ENCODE measurements around the gene NCAPD3. TPM values are rescaled to one million over a fixed set of nuclear protein-coding genes. Genes with fewer than 3 reads are reported as not detected.

The NCAPD3 gene
- total and polyA plus RNA-seq, 2 donors from 2014 or later: 3.7 to 21.3 TPM

GRCh38 chr11:134266841-134267251 lies 43.1 kb upstream of the NCAPD3 start:
- Histone ChIP-seq H3K4me3 (ENCODE audit: low read length in 3 of 3) (no peak overlapping the region), H3K27me3 (ENCODE audit: control insufficient read depth, insufficient read depth, low read length) (no peaks in the 10 kb centered on the region), H3K9ac (ENCODE audit: low read length in 3 of 3) (no peak overlapping the region), H3K36me3 (ENCODE audit: control insufficient read depth in 2 of 3, insufficient read depth in 3 of 3, low read length in 3 of 3) (peaks cover 0 to 17% (median 11%) of the 10 kb centered on the region in 3 donors), H3K9me3 (ENCODE audit: control insufficient read depth in 2 of 3, insufficient read depth in 1 of 3, low read length in 3 of 3) (no peaks in the 10 kb centered on the region), H3K4me1 (ENCODE audit: control insufficient read depth in 2 of 3, insufficient read depth in 2 of 3, low read depth in 1 of 3, low read length in 3 of 3) (no peaks in the 10 kb centered on the region), H3K27ac (ENCODE audit: low read depth in 2 of 2, low read length in 2 of 2) (no peak overlapping the region)
- no peak for DNase-seq
- no peak for FAIRE-seq
- TF ChIP-seq CTCF (IDR thresholded peaks at IDR 0.05; ENCODE audit: borderline replicate concordance, extremely low read depth, insufficient read depth): no peak
- intact Hi-C loops (cut with DNase I): no loop called here

GRCh38 chr11:134266440-134266839 lies 42.7 kb upstream of the NCAPD3 start:
- H3K4me1 ChIP-seq (ENCODE audit: control insufficient read depth in 2 of 3, insufficient read depth in 2 of 3, low read depth in 1 of 3, low read length in 3 of 3): no peaks in the 10 kb centered on the region
- H3K27ac ChIP-seq (ENCODE audit: low read depth in 2 of 2, low read length in 2 of 2): no peak overlapping the region
- TF ChIP-seq CTCF (IDR thresholded peaks at IDR 0.05; ENCODE audit: borderline replicate concordance, extremely low read depth, insufficient read depth): no peak
- H3K9ac ChIP-seq (ENCODE audit: low read length in 3 of 3): no peak overlapping the region
- FAIRE-seq (no peak), DNase-seq (no peak)
- peaks cover 0 to 19% (median 14%) of the 10 kb centered on the region in 3 donors for H3K36me3 ChIP-seq (ENCODE audit: control insufficient read depth in 2 of 3, insufficient read depth in 3 of 3, low read length in 3 of 3)
- intact Hi-C loops (cut with DNase I): no loop called here
- H3K4me3 ChIP-seq (ENCODE audit: low read length in 3 of 3): no peak overlapping the region
- no peaks in the 10 kb centered on the region for H3K9me3 ChIP-seq (ENCODE audit: control insufficient read depth in 2 of 3, insufficient read depth in 1 of 3, low read length in 3 of 3)
- no peaks in the 10 kb centered on the region for H3K27me3 ChIP-seq (ENCODE audit: control insufficient read depth, insufficient read depth, low read length)

DNA sequence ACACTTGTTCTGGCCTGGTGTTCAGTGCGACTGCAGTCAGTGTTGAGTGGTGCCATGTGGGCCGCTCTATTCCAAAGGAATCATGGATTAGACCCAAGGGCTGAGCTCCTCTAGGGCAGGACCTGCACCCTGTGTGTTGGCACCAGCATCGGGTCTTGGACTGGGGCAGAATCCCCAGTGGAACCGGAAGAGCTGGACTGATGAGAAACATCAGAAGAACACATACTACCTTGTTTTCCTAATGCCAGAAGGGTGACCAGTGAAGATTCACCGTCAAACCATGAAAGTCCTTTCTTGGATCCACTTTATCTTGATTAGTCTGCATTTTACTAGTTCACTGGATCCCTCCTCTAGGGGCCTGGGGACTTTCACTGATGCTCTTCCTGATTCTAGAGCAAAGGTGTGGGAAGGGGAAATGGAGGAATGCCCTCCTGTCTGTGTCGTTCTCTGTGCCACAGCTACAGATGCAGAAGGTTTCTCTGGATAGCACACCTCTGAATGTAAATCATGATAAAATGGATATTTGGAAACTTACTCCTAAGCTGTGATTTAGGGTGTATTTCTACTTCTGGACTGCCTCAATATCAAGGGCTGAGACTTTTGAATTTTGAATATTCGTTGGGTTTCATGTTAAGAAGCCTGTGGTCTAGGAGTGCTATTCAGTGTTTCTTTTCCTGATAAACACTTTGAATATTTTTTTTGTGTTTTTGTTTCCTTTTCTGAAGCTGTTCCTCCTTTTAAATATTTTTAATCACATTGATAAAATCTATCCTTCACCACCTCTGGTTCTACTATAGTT lies 41.4 kb upstream of the NCAPD3 start:
- Histone ChIP-seq H3K27me3 (ENCODE audit: control insufficient read depth, insufficient read depth, low read length) (no peaks in the 10 kb centered on the region), H3K36me3 (ENCODE audit: control insufficient read depth in 2 of 3, insufficient read depth in 3 of 3, low read length in 3 of 3) (peaks cover 0 to 30% (median 20%) of the 10 kb centered on the region in 3 donors), H3K9me3 (ENCODE audit: control insufficient read depth in 2 of 3, insufficient read depth in 1 of 3, low read length in 3 of 3) (no peaks in the 10 kb centered on the region), H3K27ac (ENCODE audit: low read depth in 2 of 2, low read length in 2 of 2) (no peak overlapping the region), H3K4me3 (ENCODE audit: low read length in 3 of 3) (no peak overlapping the region), H3K9ac (ENCODE audit: low read length in 3 of 3) (no peak overlapping the region), H3K4me1 (ENCODE audit: control insufficient read depth in 2 of 3, insufficient read depth in 2 of 3, low read depth in 1 of 3, low read length in 3 of 3) (no peaks in the 10 kb centered on the region)
- intact Hi-C loops (cut with DNase I): no loop called here
- FAIRE-seq (no peak), DNase-seq (no peak)
- no peak for TF ChIP-seq CTCF (IDR thresholded peaks at IDR 0.05; ENCODE audit: borderline replicate concordance, extremely low read depth, insufficient read depth)
